Measurements from ENCODE around the gene CFAP57. TPM values are rescaled to one million over a fixed set of nuclear protein-coding genes. Genes with fewer than 3 reads are reported as not detected.

CFAP57 gene
- total RNA-seq, 4 donors from 2014 or later: 0.40 to 5.6 (median 1.8) TPM

- Histone ChIP-seq H3K4me3 (no peak overlapping the region), H3K27me3 (no peaks in the 10 kb centered on the region), H3K36me3 (no peaks in the 10 kb centered on the region), H3K9me3 (no peaks in the 10 kb centered on the region), H3K4me1 (no peaks in the 10 kb centered on the region), H3K27ac (no peak overlapping the region)
- no peak for DNase-seq
- intact Hi-C loops (cut with DNase I; ENCODE audit: low total_unique reads): no loop called here
- no peak for TF ChIP-seq POLR2A (IDR thresholded peaks at IDR 0.05)
- TF ChIP-seq CTCF (IDR thresholded peaks at IDR 0.05): no peak
Observed at GRCh38 chr1:43184995-43185394, 12.9 kb downstream of the CFAP57 start.

GRCh38 chr1:43188106-43188505 lies 16.0 kb downstream of the CFAP57 start:
- TF ChIP-seq CTCF (IDR thresholded peaks at IDR 0.05) (no peak), POLR2A (IDR thresholded peaks at IDR 0.05) (no peak)
- no peak for DNase-seq
- H3K27ac ChIP-seq: no peak overlapping the region
- no peaks in the 10 kb centered on the region for H3K36me3 ChIP-seq
- intact Hi-C loops (cut with DNase I; ENCODE audit: low total_unique reads): no loop called here
- no peaks in the 10 kb centered on the region for H3K27me3 ChIP-seq
- no peak overlapping the region for H3K4me3 ChIP-seq
- H3K4me1 ChIP-seq: no peaks in the 10 kb centered on the region
- H3K9me3 ChIP-seq: no peaks in the 10 kb centered on the region

- intact Hi-C loops (cut with DNase I; ENCODE audit: low total_unique reads): no loop called here
Observed at GRCh38 chr1:43194509-43194908, 22.4 kb downstream of the CFAP57 start.

GRCh38 chr1:43197343-43198127 lies 25.4 kb downstream of the CFAP57 start:
- DNase-seq: no peak
- H3K27ac ChIP-seq: no peak overlapping the region
- TF ChIP-seq POLR2A (IDR thresholded peaks at IDR 0.05) (no peak), CTCF (IDR thresholded peaks at IDR 0.05) (no peak)
- H3K4me1 ChIP-seq: no peaks in the 10 kb centered on the region
- no peak overlapping the region for H3K4me3 ChIP-seq
- no peaks in the 10 kb centered on the region for H3K27me3 ChIP-seq
- H3K9me3 ChIP-seq: peaks cover 0 to 6% of the 10 kb centered on the region in 2 donors
- H3K36me3 ChIP-seq: no peaks in the 10 kb centered on the region
- intact Hi-C loops (cut with DNase I; ENCODE audit: low total_unique reads): no loop called here

More at GRCh38 chr1:43194509-43194908, 22.4 kb downstream of the CFAP57 start:
- H3K27ac ChIP-seq: no peak overlapping the region
- no peaks in the 10 kb centered on the region for H3K27me3 ChIP-seq
- no peak overlapping the region for H3K4me3 ChIP-seq
- no peaks in the 10 kb centered on the region for H3K4me1 ChIP-seq
- H3K36me3 ChIP-seq: no peaks in the 10 kb centered on the region
- DNase-seq: no peak
- no peak for TF ChIP-seq CTCF (IDR thresholded peaks at IDR 0.05)
- no peak for TF ChIP-seq POLR2A (IDR thresholded peaks at IDR 0.05)
- H3K9me3 ChIP-seq: peaks cover 0 to 6% of the 10 kb centered on the region in 2 donors

- H3K4me1 ChIP-seq: no peaks in the 10 kb centered on the region
- no peak overlapping the region for H3K4me3 ChIP-seq
- H3K36me3 ChIP-seq: no peaks in the 10 kb centered on the region
- no peak for DNase-seq
- H3K27ac ChIP-seq: no peak overlapping the region
- no peaks in the 10 kb centered on the region for H3K27me3 ChIP-seq
- H3K9me3 ChIP-seq: peaks cover 0 to 6% of the 10 kb centered on the region in 2 donors
- intact Hi-C loops (cut with DNase I; ENCODE audit: low total_unique reads): no loop called here
- TF ChIP-seq CTCF (IDR thresholded peaks at IDR 0.05): no peak
- TF ChIP-seq POLR2A (IDR thresholded peaks at IDR 0.05): no peak
Observed at GRCh38 chr1:43199093-43199726, 27.1 kb downstream of the CFAP57 start.

All from uterus (tissue), 4 donors.